Measurements from ENCODE around the gene MICALL2. TPM values are rescaled to one million over a fixed set of nuclear protein-coding genes. Genes with fewer than 3 reads are reported as not detected.

MICALL2 gene
- total RNA-seq, 1 donor from 2014 or later, result 8.1 TPM

GRCh38 chr7:1407892-1408291 is 51.4 kb downstream of the MICALL2 start:
- no peak overlapping the region for H3K4me3 ChIP-seq (ENCODE audit: low read depth, low read length)
- TF ChIP-seq CTCF (conservative IDR thresholded peaks at IDR 0.05; ENCODE audit: low read depth, low read length), result no peak
- DNase-seq (ENCODE audit: low read depth), result no peak

GRCh38 chr7:1404898-1405548 is 54.2 kb downstream of the MICALL2 start:
- no peak for TF ChIP-seq CTCF (conservative IDR thresholded peaks at IDR 0.05; ENCODE audit: low read depth, low read length)
- no peak for DNase-seq (ENCODE audit: low read depth)
- no peak overlapping the region for H3K4me3 ChIP-seq (ENCODE audit: low read depth, low read length)

DNA sequence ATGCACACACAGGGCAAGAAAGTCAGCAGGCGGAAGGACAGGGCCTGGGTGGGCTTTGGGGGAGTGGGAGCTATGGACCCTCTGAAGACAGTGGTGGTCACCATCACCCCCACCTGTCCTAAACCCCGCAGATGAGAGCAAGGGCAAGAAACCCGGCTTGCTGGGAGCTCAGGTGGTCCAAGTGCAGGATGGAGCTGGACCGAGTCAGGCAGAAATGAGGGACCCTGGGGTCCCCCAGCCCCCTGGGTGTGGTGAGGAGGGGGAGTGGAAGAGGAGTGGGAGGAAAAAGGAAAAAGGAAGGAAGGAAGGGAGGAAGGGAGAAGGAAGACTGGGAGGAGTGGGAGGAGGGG is 54.8 kb downstream of the MICALL2 start:
- TF ChIP-seq CTCF (conservative IDR thresholded peaks at IDR 0.05; ENCODE audit: low read depth, low read length), result no peak
- DNase-seq (ENCODE audit: low read depth), result no peak
- H3K4me3 ChIP-seq (ENCODE audit: low read depth, low read length), result no peak overlapping the region

DNA sequence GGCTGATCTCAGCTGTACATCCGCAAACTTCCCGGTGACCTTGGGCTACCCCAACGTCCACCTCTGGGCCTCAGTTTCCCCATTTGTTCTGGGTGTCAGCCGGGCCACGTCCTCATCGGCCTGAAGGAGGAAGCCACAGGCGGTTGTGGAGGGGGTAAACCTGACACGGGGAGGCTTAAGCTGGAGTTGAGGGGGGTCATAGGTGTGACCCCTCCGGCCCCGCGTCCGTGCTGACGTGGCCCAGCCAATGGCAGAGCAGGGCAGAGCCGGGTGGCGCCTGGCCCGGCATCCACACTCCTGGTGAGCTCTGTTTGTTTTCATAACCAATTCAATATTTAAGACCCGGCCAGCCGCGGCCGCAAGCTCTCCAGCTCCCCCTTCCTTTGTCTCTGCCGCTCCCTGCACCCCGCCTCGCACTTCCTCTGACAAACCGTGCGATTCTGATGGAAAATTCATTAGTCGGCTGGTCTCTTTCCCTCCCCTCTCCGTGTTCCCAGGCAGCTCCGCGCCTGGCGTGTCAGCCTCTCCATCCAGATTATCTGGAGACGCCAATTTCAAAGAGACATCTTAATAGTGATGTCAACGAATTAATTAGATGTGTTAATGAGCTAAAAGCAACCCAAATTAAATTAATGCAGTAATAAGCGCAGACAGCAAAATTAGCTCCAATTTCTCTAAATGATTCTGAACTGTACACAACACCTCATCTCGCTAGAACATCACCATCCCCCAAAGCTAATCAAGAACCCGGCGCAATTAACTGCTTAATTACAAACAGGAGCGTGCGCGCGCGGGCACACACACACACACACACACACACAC is 55.4 kb downstream of the MICALL2 start:
- no peak overlapping the region for H3K4me3 ChIP-seq (ENCODE audit: low read depth, low read length)
- no peak for TF ChIP-seq CTCF (conservative IDR thresholded peaks at IDR 0.05; ENCODE audit: low read depth, low read length)
- DNase-seq (ENCODE audit: low read depth), result no peak

GRCh38 chr7:1402791-1403637 is 56.3 kb downstream of the MICALL2 start:
- H3K4me3 ChIP-seq (ENCODE audit: low read depth, low read length), result no peak overlapping the region
- TF ChIP-seq CTCF (conservative IDR thresholded peaks at IDR 0.05; ENCODE audit: low read depth, low read length), result no peak
- DNase-seq (ENCODE audit: low read depth), result no peak

DNA sequence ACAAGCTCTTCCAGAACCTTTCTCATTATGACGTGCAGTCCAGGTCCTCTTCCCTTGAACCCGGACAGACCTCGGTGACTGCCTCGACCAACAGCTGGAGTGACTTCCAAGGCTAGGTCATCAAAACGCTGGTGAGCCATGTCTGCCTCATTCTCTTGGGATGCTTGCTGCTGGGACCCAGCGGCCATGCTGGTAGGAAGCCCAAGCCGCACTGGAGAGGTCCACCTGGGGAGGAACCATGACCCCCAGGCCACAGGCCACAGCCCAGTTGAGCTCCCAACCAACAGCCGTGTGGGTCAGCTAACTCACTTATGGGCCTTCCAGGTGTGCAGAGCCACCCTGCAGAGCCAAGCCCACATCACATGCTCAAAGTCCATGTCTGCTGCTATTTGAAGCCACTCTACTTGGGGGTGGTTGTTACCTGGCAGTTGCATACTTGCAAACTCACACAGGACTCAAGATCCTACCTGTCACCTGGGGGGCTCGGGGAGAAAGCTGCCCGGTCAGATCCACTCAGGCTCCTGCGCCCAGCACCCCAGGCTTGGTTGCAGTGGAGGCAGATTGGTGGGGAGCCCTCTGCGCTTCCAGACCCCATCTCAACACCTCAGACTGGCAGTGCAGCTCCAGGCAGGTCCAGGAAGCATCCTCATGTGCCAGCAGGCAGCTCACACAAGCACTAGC is 57.0 kb downstream of the MICALL2 start:
- no peak overlapping the region for H3K4me3 ChIP-seq (ENCODE audit: low read depth, low read length)

More for the DNA sequence above, 57.0 kb downstream of the MICALL2 start:
- no peak for TF ChIP-seq CTCF (conservative IDR thresholded peaks at IDR 0.05; ENCODE audit: low read depth, low read length)
- DNase-seq (ENCODE audit: low read depth), result no peak
